Dermis blood vessel endothelial cell (primary cell): Measurements from ENCODE around the gene LHX6. TPM values are rescaled to one million over a fixed set of nuclear protein-coding genes. Genes with fewer than 3 reads are reported as not detected.

ENCODE experiments used
- total RNA-seq: library from RNA; depleted of rRNA; stranded (reverse); fragments of >200 nt; gene quantifications from 2 replicates; pipeline ENCODE4 v1.2.3, GENCODE V29; 2014

LHX6 gene
- total RNA-seq, 1 donor from 2014 or later: 27.4 TPM

Other genes starting within 250 kb of the LHX6 start
- gene TTLL11, start 135.6 kb downstream of the LHX6 start, total RNA-seq: 4.3 and 5.3 TPM in 2 replicates
- gene NDUFA8, start 69.2 kb downstream of the LHX6 start, total RNA-seq: 40.7 and 48.5 TPM in 2 replicates
- gene MORN5, start 69.0 kb downstream of the LHX6 start, total RNA-seq: not detected in 2 replicates
- 8.0 and 14.3 TPM in 2 replicates for gene RBM18, start 35.9 kb upstream of the LHX6 start, total RNA-seq
- 45.1 and 65.3 TPM in 2 replicates for gene MRRF, start 35.9 kb upstream of the LHX6 start, total RNA-seq
- gene PTGS1, start 142.1 kb upstream of the LHX6 start, total RNA-seq: 2.7 and 3.6 TPM in 2 replicates
- gene OR1J1, start 249.0 kb upstream of the LHX6 start, total RNA-seq: not detected in 2 replicates